ENCODE measurements around the gene ATRNL1.

- TF ChIP-seq CTCF (IDR thresholded peaks at IDR 0.05; ENCODE audit: control extremely low read depth in 1 of 3, insufficient read depth in 1 of 3, low read depth in 1 of 3, low read length in 3 of 3) (no peak), POLR2AphosphoS5 (IDR thresholded peaks at IDR 0.05; ENCODE audit: low read depth, low read length) (no peak)
Measured at GRCh38 chr10:115914475-115914874, 821.3 kb downstream of the ATRNL1 start.

Data from H1 (cell line).